Vagina (tissue), 2 donors: ENCODE data around the gene RCOR1.

ENCODE experiments used
- CTCF ChIP-seq, 3 experiments: fragments of 450-650 bp in 2 of 3; fragments of 200-600 bp in 1 of 3; sonication (generic) in 1 of 3; IDR thresholded peaks; one replicate each; pipeline ENCODE4 v1.5.1; 2017 to 2019; ENCODE audit warnings: antibody characterized with exemption in 3 of 3, mild to moderate bottlenecking in 2 of 3, moderate library complexity in 2 of 3
- POLR2A ChIP-seq, 2 donors: fragments of 450-650 bp; IDR thresholded peaks; one replicate each; pipeline ENCODE4 v1.6.1; 2017; ENCODE audit warnings: antibody characterized with exemption in 2 of 2, mild to moderate bottlenecking in 2 of 2, moderate library complexity in 2 of 2
- POLR2AphosphoS5 ChIP-seq, 2 donors: sonication (generic); formaldehyde crosslinking; IDR thresholded peaks; one replicate each; pipeline ENCODE4 v1.9.0; 2017; ENCODE audit warnings: antibody characterized with exemption in 2 of 2, mild to moderate bottlenecking in 2 of 2, low read depth in 1 of 2; ENCODE audit not compliant: insufficient read depth in 1 of 2

GRCh38 chr14:102691763-102692162 is 99.3 kb downstream of the RCOR1 start:
- no peak for TF ChIP-seq CTCF (IDR thresholded peaks at IDR 0.05)
- no peak for TF ChIP-seq POLR2A (IDR thresholded peaks at IDR 0.05)
- no peak for TF ChIP-seq POLR2AphosphoS5 (IDR thresholded peaks at IDR 0.05; ENCODE audit: insufficient read depth in 1 of 2, low read depth in 1 of 2)
